HEK293T (cell line): ENCODE measurements around the gene DOCK1.

Experiments used
- ELF4 ChIP-seq: fragments of 450-650 bp; IDR thresholded peaks from 2 replicates; pipeline ENCODE4 v1.6.1; 2017; ENCODE audit warnings: antibody characterized with exemption
- FOXK2 ChIP-seq: fragments of 450-650 bp; IDR thresholded peaks from 2 replicates; pipeline ENCODE4 v1.6.1; 2016; ENCODE audit warnings: mild to moderate bottlenecking
- FOXM1 ChIP-seq: fragments of 450-650 bp; IDR thresholded peaks from 2 replicates; pipeline ENCODE4 v1.6.1; 2017; ENCODE audit warnings: mild to moderate bottlenecking, borderline replicate concordance
- L3MBTL2 ChIP-seq: fragments of 450-650 bp; conservative IDR thresholded peaks from 2 replicates; pipeline ENCODE4 v1.6.1; 2016; ENCODE audit warnings: mild to moderate bottlenecking
- LEF1 ChIP-seq: fragments of 450-650 bp; IDR thresholded peaks from 2 replicates; pipeline ENCODE4 v1.6.1; 2017; ENCODE audit warnings: mild to moderate bottlenecking, borderline replicate concordance
- SP1 ChIP-seq: fragments of 450-650 bp; IDR thresholded peaks from 2 replicates; pipeline ENCODE4 v1.6.1; 2017
- TARDBP ChIP-seq: fragments of 450-650 bp; IDR thresholded peaks from 2 replicates; pipeline ENCODE4 v1.6.1; 2016

DNA sequence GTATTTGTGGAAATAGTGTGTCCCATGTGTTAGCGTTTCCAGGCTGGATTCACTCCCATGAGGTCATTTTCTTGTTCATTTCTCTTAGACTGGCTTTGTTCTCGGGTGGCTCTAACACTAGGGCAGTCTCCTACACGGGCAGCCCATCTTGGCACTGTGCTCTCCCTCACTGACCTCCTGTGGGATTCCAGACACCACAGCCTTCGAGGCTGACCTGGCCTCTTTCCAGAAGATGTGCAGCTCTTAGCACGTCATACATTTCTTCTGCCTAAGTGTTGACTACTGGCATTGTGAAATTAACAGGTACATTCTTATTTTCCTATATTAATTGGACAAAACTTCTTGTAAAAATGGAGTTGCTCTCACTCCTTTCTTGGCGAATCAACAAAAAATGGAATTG is 218.4 kb downstream of the DOCK1 start:
- TF ChIP-seq LEF1 (no peak), L3MBTL2 (no peak), ELF4 (no peak), FOXM1 (no peak), FOXK2 (no peak), SP1 (no peak), TARDBP (no peak)
